GM19023 (cell line): Measurements from ENCODE around the gene SPRR2E.
"Not testable (repeated sequence)": the region's sequence is repeated elsewhere in the genome, so short reads cannot be mapped to it uniquely, and the experiment has no call there.

Experiments
- ATAC-seq: cut with Tn5 transposase; IDR thresholded peaks from one replicate; pipeline ENCODE4 v1.9.1; 2021; ENCODE audit warnings: mild to moderate bottlenecking, moderate library complexity; ENCODE audit not compliant: unreplicated experiment

SPRR2E gene

GRCh38 chr1:153070243-153070642 is 24.1 kb downstream of the SPRR2E start:
- no peak for ATAC-seq

- ATAC-seq, result no peak
Observed at GRCh38 chr1:153058826-153059784, 35.2 kb downstream of the SPRR2E start.

DNA sequence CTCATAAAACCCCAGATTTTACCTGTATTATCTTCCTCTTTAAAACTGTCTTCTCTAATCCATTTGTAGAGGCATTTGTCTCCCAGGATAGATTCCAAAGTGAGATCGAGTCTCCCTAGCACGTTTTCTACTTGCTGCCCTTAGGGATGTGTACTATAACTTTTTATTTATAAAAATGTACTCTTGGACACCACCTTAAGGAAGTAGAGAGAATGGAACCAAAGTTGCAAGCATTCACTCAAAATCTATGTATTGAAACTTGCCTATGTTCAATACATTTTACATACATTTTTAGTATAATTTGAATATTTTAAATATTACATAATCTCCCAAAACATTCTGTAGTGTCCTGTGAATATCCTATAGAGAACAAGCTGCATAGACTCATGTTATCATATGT is 36.2 kb downstream of the SPRR2E start:
- ATAC-seq, result no peak

GRCh38 chr1:153057375-153057774 is 37.0 kb downstream of the SPRR2E start, which contains the start of gene SPRR2A:
Gene SPRR2A, minus strand, starts transcription at chr1:153057512. Its CDS starts 777 bp downstream, at chr1:153056735.
- no peak for ATAC-seq

DNA sequence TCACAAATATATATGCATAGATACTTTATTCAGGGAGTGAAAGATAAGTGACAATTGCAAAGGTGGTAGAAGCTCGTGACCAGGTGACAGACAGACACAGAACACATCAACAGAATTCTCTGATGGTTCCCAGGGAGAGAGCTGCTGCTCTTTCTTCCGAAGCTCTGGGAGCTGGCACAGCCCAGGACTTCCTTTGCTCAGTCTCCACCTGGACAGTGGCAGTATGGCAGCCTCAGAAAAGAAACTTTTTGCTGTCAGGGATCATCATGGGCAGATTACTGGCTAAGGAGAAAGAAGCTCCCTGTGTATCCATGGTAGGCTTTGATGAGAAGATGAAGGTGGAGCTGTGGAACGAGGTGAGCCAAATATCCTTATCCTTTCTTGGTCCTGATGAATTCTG is 38.2 kb downstream of the SPRR2E start:
- not testable (repeated sequence) for ATAC-seq

GRCh38 chr1:153049211-153049610 is 45.1 kb downstream of the SPRR2E start:
- ATAC-seq, result no peak
